ENCODE measurements around the gene TERT.

DNA sequence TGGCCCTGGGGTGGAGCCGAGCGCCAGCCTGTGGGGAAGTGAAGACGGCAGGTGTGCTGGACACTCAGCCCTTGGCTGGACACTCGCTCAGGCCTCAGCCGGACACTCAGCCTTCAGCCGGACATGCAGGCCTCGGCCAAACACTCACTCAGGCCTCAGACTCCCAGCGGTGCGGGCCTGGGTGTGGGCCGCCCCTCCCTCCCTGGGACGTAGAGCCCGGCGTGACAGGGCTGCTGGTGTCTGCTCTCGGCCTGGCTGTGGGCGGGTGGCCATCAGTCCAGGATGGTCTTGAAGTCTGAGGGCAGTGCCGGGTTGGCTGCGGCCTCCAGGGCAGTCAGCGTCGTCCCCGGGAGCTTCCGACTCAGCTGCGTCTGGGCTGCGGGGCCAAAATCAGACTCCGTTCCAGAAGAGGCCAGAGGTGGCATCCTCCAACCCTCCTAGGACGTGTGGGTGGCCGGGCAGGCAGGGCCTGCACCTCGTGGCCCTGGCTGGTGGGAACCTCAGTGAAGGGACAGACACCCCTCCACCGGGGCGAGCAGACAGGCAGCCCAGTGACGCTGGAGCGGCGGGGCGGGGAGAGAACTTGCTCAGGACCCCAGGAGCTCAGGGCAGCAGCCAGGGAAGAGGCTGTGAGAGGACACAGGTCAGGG lies 41.3 kb downstream of the TERT start:
- TF ChIP-seq, protein P1, sequence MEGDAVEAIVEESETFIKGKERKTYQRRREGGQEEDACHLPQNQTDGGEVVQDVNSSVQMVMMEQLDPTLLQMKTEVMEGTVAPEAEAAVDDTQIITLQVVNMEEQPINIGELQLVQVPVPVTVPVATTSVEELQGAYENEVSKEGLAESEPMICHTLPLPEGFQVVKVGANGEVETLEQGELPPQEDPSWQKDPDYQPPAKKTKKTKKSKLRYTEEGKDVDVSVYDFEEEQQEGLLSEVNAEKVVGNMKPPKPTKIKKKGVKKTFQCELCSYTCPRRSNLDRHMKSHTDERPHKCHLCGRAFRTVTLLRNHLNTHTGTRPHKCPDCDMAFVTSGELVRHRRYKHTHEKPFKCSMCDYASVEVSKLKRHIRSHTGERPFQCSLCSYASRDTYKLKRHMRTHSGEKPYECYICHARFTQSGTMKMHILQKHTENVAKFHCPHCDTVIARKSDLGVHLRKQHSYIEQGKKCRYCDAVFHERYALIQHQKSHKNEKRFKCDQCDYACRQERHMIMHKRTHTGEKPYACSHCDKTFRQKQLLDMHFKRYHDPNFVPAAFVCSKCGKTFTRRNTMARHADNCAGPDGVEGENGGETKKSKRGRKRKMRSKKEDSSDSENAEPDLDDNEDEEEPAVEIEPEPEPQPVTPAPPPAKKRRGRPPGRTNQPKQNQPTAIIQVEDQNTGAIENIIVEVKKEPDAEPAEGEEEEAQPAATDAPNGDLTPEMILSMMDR (IDR thresholded peaks at IDR 0.05), result no peak
- no peak for TF ChIP-seq POLR2A (IDR thresholded peaks at IDR 0.05)

All from body of pancreas (tissue), 4 donors.